Tibial artery (tissue), 4 donors: ENCODE results near the gene ITGB5.
A peak's percentile ranks its signal among the peaks of the same experiment; 100 is the strongest.

Experiments used
- DNase-seq, 2 donors: peaks; one replicate each; pipeline ENCODE4 v3.0.0-alpha.2; 2019
- H3K27ac ChIP-seq, 2 donors: fragments of 200-600 bp; sonication (generic) in 1 of 2; 1 replicate in 1 of 2; 2 replicates in 1 of 2; pipeline ENCODE4 v1.5.1; 2018 to 2019; ENCODE audit warnings: mild to moderate bottlenecking in 1 of 2
- H3K27me3 ChIP-seq, 2 donors: fragments of 200-600 bp; sonication (generic) in 1 of 2; one replicate each; pipeline versions ENCODE4 v1.5.1 to v1.6.0; 2016 to 2019
- H3K36me3 ChIP-seq, 3 donors: fragments of 200-600 bp; sonication (generic) in 2 of 3; one replicate each; pipeline ENCODE4 v1.5.1; 2016 to 2019; ENCODE audit warnings: mild to moderate bottlenecking in 2 of 3
- H3K4me1 ChIP-seq, 4 donors: fragments of 200-600 bp; sonication (generic) in 2 of 4; 1 replicate in 3 of 4; 2 replicates in 1 of 4; pipeline ENCODE4 v1.5.1; 2016 to 2019
- H3K4me3 ChIP-seq, 2 donors: fragments of 200-600 bp; sonication (generic) in 1 of 2; 1 replicate in 1 of 2; 2 replicates in 1 of 2; pipeline ENCODE4 v1.5.1; 2018 to 2019; ENCODE audit warnings: mild to moderate bottlenecking in 2 of 2
- H3K9me3 ChIP-seq, 3 donors: fragments of 200-600 bp; sonication (generic) in 1 of 3; one replicate each; pipeline ENCODE4 v1.5.1; 2016 to 2019
- intact Hi-C: fragments of 100-400 bp; cut with DNase I; formaldehyde crosslinking; loops from one replicate; pipeline ENCODE4 v1.15.0; 2023; ENCODE audit warnings: low total_unique reads
- TF ChIP-seq, protein P1 (sequence below), 2 experiments: fragments of 200-600 bp in 1 of 2; fragments of 450-650 bp in 1 of 2; IDR thresholded peaks; one replicate each; pipeline ENCODE4 v1.5.1; 2017 to 2019; ENCODE audit warnings: antibody characterized with exemption in 2 of 2, mild to moderate bottlenecking in 1 of 2, moderate library complexity in 1 of 2

Gene ITGB5

GRCh38 chr3:124781476-124782376, 105.4 kb downstream of the ITGB5 start:
- Histone ChIP-seq H3K4me3 (no peak overlapping the region), H3K4me1 (peaks cover 0 to 90% (median 74%) of the 10 kb centered on the region in 4 donors)

DNA sequence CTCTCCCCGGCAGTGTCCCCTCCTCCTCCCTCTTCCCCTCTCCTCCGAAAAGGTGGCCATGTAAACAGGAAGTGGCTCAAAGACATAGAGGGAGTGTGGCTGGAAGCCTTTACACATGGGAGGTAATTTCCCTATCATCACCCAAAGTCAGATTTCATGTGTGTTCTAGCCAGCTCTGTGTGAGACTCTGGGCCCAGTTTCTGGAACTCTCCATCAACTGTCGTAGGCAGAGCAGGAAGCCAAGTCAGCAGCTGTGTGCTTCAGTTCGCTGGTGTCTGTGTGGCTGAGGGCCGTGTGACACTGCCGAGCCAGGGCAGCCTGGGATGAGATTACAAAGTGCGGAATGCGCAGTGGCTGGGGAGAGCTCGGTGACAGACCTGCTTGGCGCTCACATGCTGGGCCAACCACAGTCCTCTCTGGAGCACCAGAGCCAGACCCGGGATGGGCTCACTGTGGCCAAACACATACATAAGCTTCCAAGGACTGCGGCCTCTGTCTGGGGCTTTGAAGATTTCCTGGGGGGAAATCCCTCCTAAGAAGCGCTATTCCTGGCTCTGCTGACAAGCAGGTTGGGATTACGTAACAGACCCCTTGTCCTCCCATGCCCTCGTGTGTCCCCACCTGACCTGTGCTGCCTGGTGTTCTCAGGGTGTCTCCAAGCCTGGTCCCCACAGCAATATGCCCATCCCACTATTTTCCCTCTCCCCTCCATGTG, 106.2 kb downstream of the ITGB5 start:
- peak; percentile 89 to 93 for DNase-seq
- TF ChIP-seq, protein P1, sequence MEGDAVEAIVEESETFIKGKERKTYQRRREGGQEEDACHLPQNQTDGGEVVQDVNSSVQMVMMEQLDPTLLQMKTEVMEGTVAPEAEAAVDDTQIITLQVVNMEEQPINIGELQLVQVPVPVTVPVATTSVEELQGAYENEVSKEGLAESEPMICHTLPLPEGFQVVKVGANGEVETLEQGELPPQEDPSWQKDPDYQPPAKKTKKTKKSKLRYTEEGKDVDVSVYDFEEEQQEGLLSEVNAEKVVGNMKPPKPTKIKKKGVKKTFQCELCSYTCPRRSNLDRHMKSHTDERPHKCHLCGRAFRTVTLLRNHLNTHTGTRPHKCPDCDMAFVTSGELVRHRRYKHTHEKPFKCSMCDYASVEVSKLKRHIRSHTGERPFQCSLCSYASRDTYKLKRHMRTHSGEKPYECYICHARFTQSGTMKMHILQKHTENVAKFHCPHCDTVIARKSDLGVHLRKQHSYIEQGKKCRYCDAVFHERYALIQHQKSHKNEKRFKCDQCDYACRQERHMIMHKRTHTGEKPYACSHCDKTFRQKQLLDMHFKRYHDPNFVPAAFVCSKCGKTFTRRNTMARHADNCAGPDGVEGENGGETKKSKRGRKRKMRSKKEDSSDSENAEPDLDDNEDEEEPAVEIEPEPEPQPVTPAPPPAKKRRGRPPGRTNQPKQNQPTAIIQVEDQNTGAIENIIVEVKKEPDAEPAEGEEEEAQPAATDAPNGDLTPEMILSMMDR (IDR thresholded peaks at IDR 0.05), result no peak
- H3K4me1 ChIP-seq, result peaks cover 0 to 90% (median 72%) of the 10 kb centered on the region in 4 donors
- intact Hi-C loops, result loop anchor here (5.0 to 10.0 kb wide), 2 partner anchors 116 to 274 kb away; partner anchors contain the start of gene HEG1
- H3K4me3 ChIP-seq, result peak overlapping the region; percentile 8 to 18
- H3K9me3 ChIP-seq, result no peaks in the 10 kb centered on the region
- no peaks in the 10 kb centered on the region for H3K36me3 ChIP-seq
- no peaks in the 10 kb centered on the region for H3K27me3 ChIP-seq
- peak overlapping the region; percentile 93 to 96 for H3K27ac ChIP-seq

More at GRCh38 chr3:124781476-124782376, 105.4 kb downstream of the ITGB5 start:
- Histone ChIP-seq H3K9me3 (no peaks in the 10 kb centered on the region), H3K27me3 (no peaks in the 10 kb centered on the region), H3K27ac (peak overlapping the region; percentile 93 to 96), H3K36me3 (no peaks in the 10 kb centered on the region)
- TF ChIP-seq, protein P1 (IDR thresholded peaks at IDR 0.05), result no peak
- no peak for DNase-seq
- intact Hi-C loops, result loop anchor here (5.0 to 10.0 kb wide), 2 partner anchors 116 to 273 kb away; partner anchors contain the start of gene HEG1

- peak; percentile 82 to 92 for DNase-seq
- H3K4me3 ChIP-seq, result peak overlapping the region; percentile 8 to 18
- peak overlapping the region; percentile 93 to 96 for H3K27ac ChIP-seq
- intact Hi-C loops, result loop anchor here (5.0 to 10.0 kb wide), 2 partner anchors 117 to 274 kb away; partner anchors contain the start of gene HEG1
- H3K36me3 ChIP-seq, result no peaks in the 10 kb centered on the region
- peaks cover 0 to 90% (median 73%) of the 10 kb centered on the region in 4 donors for H3K4me1 ChIP-seq
- TF ChIP-seq, protein P1 (IDR thresholded peaks at IDR 0.05), result no peak
- H3K27me3 ChIP-seq, result no peaks in the 10 kb centered on the region
- H3K9me3 ChIP-seq, result no peaks in the 10 kb centered on the region
Measured at GRCh38 chr3:124780356-124780755, 106.8 kb downstream of the ITGB5 start.

DNA sequence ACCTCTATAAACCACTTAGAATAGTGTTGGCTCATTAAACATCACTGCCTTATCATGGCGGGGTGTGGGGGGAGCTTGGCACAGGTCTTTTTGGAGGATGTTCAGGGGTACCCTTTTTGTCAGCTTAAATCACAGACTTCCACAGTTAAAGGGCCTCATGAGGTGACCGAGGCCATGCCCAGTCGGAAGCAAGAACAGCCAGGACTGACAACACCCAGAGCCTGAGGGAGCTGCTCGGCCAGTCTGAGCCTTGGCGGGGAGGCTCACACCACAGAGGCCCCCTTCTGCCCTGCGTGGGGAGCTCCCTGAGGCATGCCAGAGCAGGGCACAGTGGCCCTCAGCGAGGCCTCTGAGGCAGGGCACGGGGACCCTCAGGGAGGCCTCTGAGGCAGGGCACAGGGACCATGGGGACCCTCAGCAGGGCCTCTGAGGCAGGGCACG, 107.4 kb downstream of the ITGB5 start:
- Histone ChIP-seq H3K36me3 (no peaks in the 10 kb centered on the region), H3K27me3 (no peaks in the 10 kb centered on the region), H3K27ac (peak overlapping the region; percentile 93 to 96), H3K4me1 (peaks cover 0 to 90% (median 72%) of the 10 kb centered on the region in 4 donors), H3K9me3 (no peaks in the 10 kb centered on the region), H3K4me3 (peak overlapping the region in 1 of 2 donors; percentile 18)
- intact Hi-C loops, result loop anchor here (5.0 to 10.0 kb wide), 3 partner anchors 108 to 275 kb away; partner anchors contain the start of genes HEG1 and ITGB5
- TF ChIP-seq, protein P1 (IDR thresholded peaks at IDR 0.05), result no peak
- no peak for DNase-seq

DNA sequence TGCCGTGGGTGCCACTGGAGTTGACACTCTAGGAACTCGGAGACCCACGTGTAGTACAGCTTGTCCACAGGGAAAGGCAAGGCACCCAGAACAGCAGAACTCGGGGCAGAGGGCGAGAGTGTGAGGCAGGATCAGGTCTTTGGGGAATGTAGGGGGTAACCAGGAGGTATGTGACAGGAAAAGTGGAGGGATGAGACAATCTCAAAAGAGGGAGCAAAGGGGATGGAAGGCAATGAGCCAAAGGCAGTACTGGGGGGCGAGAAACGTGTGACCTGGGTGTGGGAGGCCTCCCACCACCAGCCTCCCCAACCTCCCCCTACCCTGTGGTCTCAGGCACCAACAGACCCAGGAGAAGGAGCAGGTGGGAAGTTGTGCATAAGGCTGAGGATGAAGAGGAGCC, 108.0 kb downstream of the ITGB5 start:
- no peaks in the 10 kb centered on the region for H3K9me3 ChIP-seq
- peak overlapping the region; percentile 93 to 96 for H3K27ac ChIP-seq
- H3K4me1 ChIP-seq, result peaks cover 0 to 90% (median 72%) of the 10 kb centered on the region in 4 donors
- H3K4me3 ChIP-seq, result no peak overlapping the region
- H3K36me3 ChIP-seq, result no peaks in the 10 kb centered on the region
- no peaks in the 10 kb centered on the region for H3K27me3 ChIP-seq
- TF ChIP-seq, protein P1 (IDR thresholded peaks at IDR 0.05), result no peak
- DNase-seq, result no peak
- intact Hi-C loops, result loop anchor here (5.0 kb wide), 1 partner anchor 108 kb away; the partner anchor contains the start of gene ITGB5
